Measurements from ENCODE around the gene A2M. TPM values are rescaled to one million over a fixed set of nuclear protein-coding genes. Genes with fewer than 3 reads are reported as not detected.

A2M gene
- total RNA-seq, 1 donor from 2014 or later, result 1.1 TPM

DNA sequence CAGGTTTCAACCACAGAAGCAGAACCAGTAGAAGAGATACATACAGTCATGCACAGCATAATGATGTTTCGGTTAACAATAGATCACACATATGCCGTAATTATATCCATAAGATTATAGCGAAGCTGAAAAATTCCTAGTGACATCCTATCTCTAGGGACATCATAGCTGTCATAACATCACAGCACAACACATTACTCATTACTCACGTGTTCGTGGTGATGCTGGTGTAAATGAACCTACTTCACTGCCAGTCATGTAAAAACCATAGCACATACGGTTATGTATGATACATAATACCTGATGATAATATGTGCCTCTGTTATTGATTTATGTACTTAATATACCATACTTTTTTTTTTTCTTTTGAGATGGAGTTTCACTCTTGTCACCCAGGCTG lies 81.6 kb downstream of the A2M start:
- DNase-seq (ENCODE audit: low spot score, unreplicated experiment), result no peak
- peaks cover 3% of the 10 kb centered on the region for H3K9me3 Mint-ChIP-seq (ENCODE audit: low read depth)

DNA sequence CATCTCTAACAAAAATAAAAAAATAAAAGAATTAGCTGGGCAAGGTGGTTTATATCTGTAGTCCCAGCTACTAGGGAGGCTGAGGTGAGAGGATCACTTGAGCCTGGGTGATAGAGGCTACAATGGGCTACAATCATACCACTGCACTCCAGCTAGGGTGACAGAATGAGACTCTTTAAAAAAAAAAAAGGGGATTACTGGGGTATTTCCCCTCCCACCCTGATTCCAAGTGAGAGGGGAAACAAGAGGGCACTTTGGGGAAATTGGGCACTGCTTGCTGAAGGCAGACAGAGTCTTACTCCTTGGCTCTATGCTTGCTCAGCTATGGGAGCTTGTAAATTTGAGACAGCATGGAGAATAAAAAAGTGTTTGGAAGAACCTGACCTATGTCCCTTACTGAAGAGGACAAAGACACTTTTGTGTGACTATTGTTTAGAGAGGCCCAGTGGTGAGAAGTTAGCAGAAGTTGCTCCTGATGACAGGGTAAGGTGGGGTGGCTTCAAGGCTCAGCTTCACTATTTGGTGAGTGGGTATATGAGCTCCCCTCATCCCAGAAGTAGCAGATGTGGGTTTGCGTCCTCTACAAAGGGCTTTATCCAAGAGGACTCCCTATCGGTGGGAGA lies 82.3 kb downstream of the A2M start:
- Mint-ChIP-seq H3K27ac (no peak overlapping the region), H3K36me3 (ENCODE audit: insufficient read depth) (no peaks in the 10 kb centered on the region), H3K9me3 (ENCODE audit: low read depth) (peaks cover 5% of the 10 kb centered on the region), H3K27me3 (no peaks in the 10 kb centered on the region), H3K4me3 (ENCODE audit: low read depth) (no peak overlapping the region), H3K4me1 (ENCODE audit: low read depth) (peaks cover 11% of the 10 kb centered on the region)
- TF ChIP-seq, protein P1, sequence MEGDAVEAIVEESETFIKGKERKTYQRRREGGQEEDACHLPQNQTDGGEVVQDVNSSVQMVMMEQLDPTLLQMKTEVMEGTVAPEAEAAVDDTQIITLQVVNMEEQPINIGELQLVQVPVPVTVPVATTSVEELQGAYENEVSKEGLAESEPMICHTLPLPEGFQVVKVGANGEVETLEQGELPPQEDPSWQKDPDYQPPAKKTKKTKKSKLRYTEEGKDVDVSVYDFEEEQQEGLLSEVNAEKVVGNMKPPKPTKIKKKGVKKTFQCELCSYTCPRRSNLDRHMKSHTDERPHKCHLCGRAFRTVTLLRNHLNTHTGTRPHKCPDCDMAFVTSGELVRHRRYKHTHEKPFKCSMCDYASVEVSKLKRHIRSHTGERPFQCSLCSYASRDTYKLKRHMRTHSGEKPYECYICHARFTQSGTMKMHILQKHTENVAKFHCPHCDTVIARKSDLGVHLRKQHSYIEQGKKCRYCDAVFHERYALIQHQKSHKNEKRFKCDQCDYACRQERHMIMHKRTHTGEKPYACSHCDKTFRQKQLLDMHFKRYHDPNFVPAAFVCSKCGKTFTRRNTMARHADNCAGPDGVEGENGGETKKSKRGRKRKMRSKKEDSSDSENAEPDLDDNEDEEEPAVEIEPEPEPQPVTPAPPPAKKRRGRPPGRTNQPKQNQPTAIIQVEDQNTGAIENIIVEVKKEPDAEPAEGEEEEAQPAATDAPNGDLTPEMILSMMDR (IDR thresholded peaks at IDR 0.05; ENCODE audit: unreplicated experiment), result no peak
- DNase-seq (ENCODE audit: low spot score, unreplicated experiment), result no peak

More for the DNA sequence above, 81.6 kb downstream of the A2M start:
- Mint-ChIP-seq H3K4me3 (ENCODE audit: low read depth) (no peak overlapping the region), H3K4me1 (ENCODE audit: low read depth) (peaks cover 11% of the 10 kb centered on the region), H3K27me3 (no peaks in the 10 kb centered on the region), H3K36me3 (ENCODE audit: insufficient read depth) (no peaks in the 10 kb centered on the region), H3K27ac (no peak overlapping the region)
- TF ChIP-seq, protein P1 (IDR thresholded peaks at IDR 0.05; ENCODE audit: unreplicated experiment), result no peak

DNA sequence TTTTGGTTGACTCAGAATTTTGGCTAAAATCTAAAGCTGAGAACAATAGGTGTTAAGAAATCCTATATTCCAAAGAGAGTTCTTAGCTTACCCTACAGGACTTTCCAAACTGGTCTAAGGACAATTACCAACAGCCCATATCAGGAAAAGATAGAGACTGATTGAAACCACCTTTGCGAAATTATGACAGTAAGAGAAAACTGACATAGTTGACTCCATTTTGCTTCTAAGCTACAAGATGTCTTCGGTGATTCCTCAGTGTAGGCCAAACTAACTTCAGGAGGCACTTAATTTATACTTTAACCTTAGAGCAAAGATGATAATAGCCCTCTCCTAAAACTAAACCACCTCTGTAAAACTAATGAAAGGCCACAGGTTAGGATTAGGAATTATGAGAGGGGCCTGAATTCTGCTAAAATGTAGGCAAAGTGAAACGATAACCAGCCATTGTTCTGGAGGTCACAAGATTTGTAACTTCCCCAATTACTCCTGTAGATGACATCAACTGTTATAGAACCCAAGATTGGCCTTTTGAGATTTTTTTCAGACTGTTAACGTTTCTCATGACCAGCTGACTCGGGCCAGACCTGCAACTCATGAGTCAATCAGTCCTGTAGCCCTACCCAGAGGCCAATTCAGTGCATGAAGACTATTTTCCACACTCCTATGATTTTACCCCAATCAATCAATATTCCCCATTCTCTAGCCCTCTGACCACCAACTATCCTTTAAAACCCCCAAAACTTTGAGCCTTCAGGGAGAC lies 83.3 kb downstream of the A2M start:
- Mint-ChIP-seq H3K36me3 (ENCODE audit: insufficient read depth) (no peaks in the 10 kb centered on the region), H3K27me3 (no peaks in the 10 kb centered on the region), H3K27ac (no peak overlapping the region), H3K4me1 (ENCODE audit: low read depth) (peaks cover 11% of the 10 kb centered on the region), H3K4me3 (ENCODE audit: low read depth) (no peak overlapping the region), H3K9me3 (ENCODE audit: low read depth) (peaks cover 5% of the 10 kb centered on the region)
- DNase-seq (ENCODE audit: low spot score, unreplicated experiment), result no peak
- TF ChIP-seq, protein P1 (IDR thresholded peaks at IDR 0.05; ENCODE audit: unreplicated experiment), result no peak

DNA sequence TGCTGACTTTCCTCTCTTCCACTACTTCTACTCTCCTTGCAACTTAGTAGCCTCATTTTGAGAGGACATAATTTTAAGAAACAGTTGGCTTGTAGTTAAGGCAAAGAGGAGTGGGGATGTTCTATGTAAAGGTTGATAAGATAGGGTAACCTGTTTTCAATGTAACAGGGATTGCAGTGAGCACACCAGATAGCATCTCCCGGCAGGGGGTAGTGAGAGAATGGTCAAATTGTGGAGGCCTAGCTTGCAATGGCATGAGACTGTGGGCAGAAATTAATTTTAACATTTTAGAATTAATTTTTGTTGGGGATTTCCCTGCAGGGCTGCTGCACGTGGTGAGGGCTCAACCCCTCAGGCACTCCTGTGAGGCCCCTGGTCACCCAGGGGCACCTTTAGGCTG lies 84.9 kb downstream of the A2M start:
- peaks cover 5% of the 10 kb centered on the region for H3K9me3 Mint-ChIP-seq (ENCODE audit: low read depth)
- peaks cover 11% of the 10 kb centered on the region for H3K4me1 Mint-ChIP-seq (ENCODE audit: low read depth)
- H3K4me3 Mint-ChIP-seq (ENCODE audit: low read depth), result no peak overlapping the region
- DNase-seq (ENCODE audit: low spot score, unreplicated experiment), result no peak
- no peak overlapping the region for H3K27ac Mint-ChIP-seq
- H3K27me3 Mint-ChIP-seq, result no peaks in the 10 kb centered on the region
- TF ChIP-seq, protein P1 (IDR thresholded peaks at IDR 0.05; ENCODE audit: unreplicated experiment), result no peak
- H3K36me3 Mint-ChIP-seq (ENCODE audit: insufficient read depth), result no peaks in the 10 kb centered on the region

DNA sequence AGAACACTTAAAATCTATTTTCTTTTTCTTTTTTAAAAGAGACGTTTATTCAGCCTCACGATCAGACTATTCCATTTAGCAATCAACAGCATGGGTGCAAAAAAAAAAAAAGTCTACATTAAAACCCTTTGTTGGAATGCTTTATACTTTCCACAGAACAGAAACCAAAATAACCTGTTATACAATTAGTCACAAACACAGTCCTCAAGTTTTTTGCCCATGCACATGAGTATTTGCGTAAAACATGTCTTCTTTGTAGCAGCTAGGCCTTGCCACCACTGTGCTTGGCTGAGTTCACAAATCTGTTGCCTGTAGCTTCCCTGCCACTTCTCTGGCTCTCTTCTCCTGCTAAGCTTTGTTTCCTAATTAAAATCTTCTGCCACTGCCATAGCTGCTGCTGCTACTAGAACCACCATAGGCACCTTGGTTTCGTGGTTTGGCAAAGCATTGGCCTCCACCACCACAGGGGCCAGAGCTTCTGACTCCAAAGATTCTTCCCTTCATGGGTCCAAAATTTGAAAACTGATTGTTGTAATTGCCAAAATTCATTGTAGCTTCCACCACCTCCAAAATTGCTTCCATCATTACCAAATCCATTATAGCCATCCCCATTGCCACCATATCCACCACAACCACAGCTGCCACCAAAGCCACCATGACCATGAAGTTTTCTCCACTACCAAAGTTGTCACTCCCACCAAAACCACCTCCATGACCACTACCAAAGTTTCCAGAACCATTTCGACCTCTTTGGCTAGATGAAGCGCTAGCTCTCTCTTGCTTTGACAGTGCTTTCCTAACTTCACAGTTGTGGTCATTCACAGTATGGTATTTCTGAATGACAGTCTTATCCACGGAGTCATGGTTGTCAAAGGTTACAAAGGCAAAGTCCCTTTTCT lies 88.3 kb downstream of the A2M start:
- Mint-ChIP-seq H3K4me1 (ENCODE audit: low read depth) (peaks cover 2% of the 10 kb centered on the region), H3K36me3 (ENCODE audit: insufficient read depth) (no peaks in the 10 kb centered on the region), H3K4me3 (ENCODE audit: low read depth) (no peak overlapping the region), H3K27me3 (no peaks in the 10 kb centered on the region), H3K27ac (no peak overlapping the region), H3K9me3 (ENCODE audit: low read depth) (peaks cover 2% of the 10 kb centered on the region)
- DNase-seq (ENCODE audit: low spot score, unreplicated experiment), result no peak
- TF ChIP-seq, protein P1 (IDR thresholded peaks at IDR 0.05; ENCODE audit: unreplicated experiment), result no peak
